ENCODE results near the gene GARIN5B. TPM values are rescaled to one million over a fixed set of nuclear protein-coding genes. Genes with fewer than 3 reads are reported as not detected.
A peak's percentile ranks its signal among the peaks of the same experiment; 100 is the strongest.

GARIN5B gene
- total and polyA plus RNA-seq, 7 donors, result not detected

- H3K36me3 ChIP-seq, result no peaks in the 10 kb centered on the region
- 67 to 83% methylated on average over 14 of the region's 14 CpGs for WGBS, 2 donors
- peak within 1 kb of the TSS in 2 of 4 donors; percentile 27 to 48 for H3K27ac ChIP-seq
- peaks cover 0 to 5% (median 0%) of the 10 kb centered on the region in 3 donors for H3K27me3 ChIP-seq
- no peak for DNase-seq
- peaks cover 0 to 2% (median 0%) of the 10 kb centered on the region in 4 donors for H3K4me1 ChIP-seq
- no peaks in the 10 kb centered on the region for H3K9me3 ChIP-seq
- intact Hi-C loops (cut with DNase I), result no loop called here
- TF ChIP-seq, protein P1, sequence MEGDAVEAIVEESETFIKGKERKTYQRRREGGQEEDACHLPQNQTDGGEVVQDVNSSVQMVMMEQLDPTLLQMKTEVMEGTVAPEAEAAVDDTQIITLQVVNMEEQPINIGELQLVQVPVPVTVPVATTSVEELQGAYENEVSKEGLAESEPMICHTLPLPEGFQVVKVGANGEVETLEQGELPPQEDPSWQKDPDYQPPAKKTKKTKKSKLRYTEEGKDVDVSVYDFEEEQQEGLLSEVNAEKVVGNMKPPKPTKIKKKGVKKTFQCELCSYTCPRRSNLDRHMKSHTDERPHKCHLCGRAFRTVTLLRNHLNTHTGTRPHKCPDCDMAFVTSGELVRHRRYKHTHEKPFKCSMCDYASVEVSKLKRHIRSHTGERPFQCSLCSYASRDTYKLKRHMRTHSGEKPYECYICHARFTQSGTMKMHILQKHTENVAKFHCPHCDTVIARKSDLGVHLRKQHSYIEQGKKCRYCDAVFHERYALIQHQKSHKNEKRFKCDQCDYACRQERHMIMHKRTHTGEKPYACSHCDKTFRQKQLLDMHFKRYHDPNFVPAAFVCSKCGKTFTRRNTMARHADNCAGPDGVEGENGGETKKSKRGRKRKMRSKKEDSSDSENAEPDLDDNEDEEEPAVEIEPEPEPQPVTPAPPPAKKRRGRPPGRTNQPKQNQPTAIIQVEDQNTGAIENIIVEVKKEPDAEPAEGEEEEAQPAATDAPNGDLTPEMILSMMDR (IDR thresholded peaks at IDR 0.05), result no peak
- no peak for TF ChIP-seq EP300 (IDR thresholded peaks at IDR 0.05)
- no peak for TF ChIP-seq POLR2A (IDR thresholded peaks at IDR 0.05)
- TF ChIP-seq POLR2AphosphoS5 (IDR thresholded peaks at IDR 0.05), result peak in 1 of 4 donors; percentile 24
- H3K4me3 ChIP-seq, result peak within 1 kb of the TSS in 1 of 4 donors; percentile 27
These were observed 37.9 kb downstream of the GARIN5B start, which contains the start of gene TMEM150B for GRCh38 chr19:55325172-55325571. TSS of gene TMEM150B (minus strand) at chr19:55325341. CDS start at chr19:55321036, 4,305 bp downstream.

DNA sequence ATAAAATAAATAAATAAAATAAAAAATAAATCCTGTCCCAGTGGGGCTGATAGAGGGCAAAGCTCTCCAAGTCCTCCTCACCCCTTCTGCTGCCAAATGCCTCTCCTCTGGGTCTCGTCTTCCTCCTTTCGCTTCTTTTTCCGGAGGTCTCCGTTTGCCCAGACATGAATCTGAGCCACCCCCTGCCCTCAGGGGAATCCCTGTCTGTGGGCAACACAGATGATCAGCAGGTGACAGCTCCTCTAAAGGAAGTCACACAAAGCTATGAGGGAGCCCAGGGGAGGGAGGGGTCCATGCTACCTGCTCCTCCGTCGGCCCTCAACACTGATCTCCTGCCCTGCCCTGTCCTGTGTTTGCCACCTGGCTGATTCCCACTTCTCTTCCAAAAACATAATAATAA, 38.4 kb downstream of the GARIN5B start:
- peak overlapping the region in 1 of 4 donors; percentile 48 for H3K27ac ChIP-seq
- TF ChIP-seq POLR2AphosphoS5 (IDR thresholded peaks at IDR 0.05) (no peak), POLR2A (IDR thresholded peaks at IDR 0.05) (no peak), EP300 (IDR thresholded peaks at IDR 0.05) (no peak)
- TF ChIP-seq, protein P1 (IDR thresholded peaks at IDR 0.05), result no peak
- H3K36me3 ChIP-seq, result no peaks in the 10 kb centered on the region
- intact Hi-C loops (cut with DNase I), result no loop called here
- peaks cover 0 to 10% (median 4%) of the 10 kb centered on the region in 3 donors for H3K27me3 ChIP-seq
- H3K9me3 ChIP-seq, result no peaks in the 10 kb centered on the region
- H3K4me3 ChIP-seq, result peak overlapping the region in 1 of 4 donors; percentile 27
- peaks cover 0 to 5% (median 0%) of the 10 kb centered on the region in 4 donors for H3K4me1 ChIP-seq
- WGBS, 2 donors, result 67 to 86% methylated on average over 6 of the region's 6 CpGs
- DNase-seq, result no peak

GRCh38 chr19:55322204-55322885, 40.7 kb downstream of the GARIN5B start:
- intact Hi-C loops (cut with DNase I), result no loop called here
- 58 to 65% methylated on average over 12 of the region's 12 CpGs for WGBS, 2 donors

GRCh38 chr19:55321466-55322137, 41.5 kb downstream of the GARIN5B start:
- H3K4me3 ChIP-seq, result no peak overlapping the region
- H3K36me3 ChIP-seq, result no peaks in the 10 kb centered on the region
- H3K9me3 ChIP-seq, result no peaks in the 10 kb centered on the region
- H3K27me3 ChIP-seq, result peaks cover 0 to 11% (median 6%) of the 10 kb centered on the region in 3 donors
- H3K27ac ChIP-seq, result no peak overlapping the region
- no peak for TF ChIP-seq EP300 (IDR thresholded peaks at IDR 0.05)
- TF ChIP-seq POLR2AphosphoS5 (IDR thresholded peaks at IDR 0.05), result no peak
- TF ChIP-seq POLR2A (IDR thresholded peaks at IDR 0.05), result no peak
- TF ChIP-seq, protein P1 (IDR thresholded peaks at IDR 0.05), result no peak
- 55 to 70% methylated on average over 9 of the region's 9 CpGs for WGBS, 2 donors
- no peak for DNase-seq
- intact Hi-C loops (cut with DNase I), result no loop called here
- H3K4me1 ChIP-seq, result peaks cover 0 to 5% (median 0%) of the 10 kb centered on the region in 4 donors

More at GRCh38 chr19:55322204-55322885, 40.7 kb downstream of the GARIN5B start:
- TF ChIP-seq EP300 (IDR thresholded peaks at IDR 0.05), result no peak
- H3K4me1 ChIP-seq, result peaks cover 0 to 5% (median 0%) of the 10 kb centered on the region in 4 donors
- no peak overlapping the region for H3K4me3 ChIP-seq
- DNase-seq, result no peak
- H3K27me3 ChIP-seq, result peaks cover 0 to 11% (median 6%) of the 10 kb centered on the region in 3 donors
- no peaks in the 10 kb centered on the region for H3K36me3 ChIP-seq
- no peak overlapping the region for H3K27ac ChIP-seq
- no peaks in the 10 kb centered on the region for H3K9me3 ChIP-seq

DNA sequence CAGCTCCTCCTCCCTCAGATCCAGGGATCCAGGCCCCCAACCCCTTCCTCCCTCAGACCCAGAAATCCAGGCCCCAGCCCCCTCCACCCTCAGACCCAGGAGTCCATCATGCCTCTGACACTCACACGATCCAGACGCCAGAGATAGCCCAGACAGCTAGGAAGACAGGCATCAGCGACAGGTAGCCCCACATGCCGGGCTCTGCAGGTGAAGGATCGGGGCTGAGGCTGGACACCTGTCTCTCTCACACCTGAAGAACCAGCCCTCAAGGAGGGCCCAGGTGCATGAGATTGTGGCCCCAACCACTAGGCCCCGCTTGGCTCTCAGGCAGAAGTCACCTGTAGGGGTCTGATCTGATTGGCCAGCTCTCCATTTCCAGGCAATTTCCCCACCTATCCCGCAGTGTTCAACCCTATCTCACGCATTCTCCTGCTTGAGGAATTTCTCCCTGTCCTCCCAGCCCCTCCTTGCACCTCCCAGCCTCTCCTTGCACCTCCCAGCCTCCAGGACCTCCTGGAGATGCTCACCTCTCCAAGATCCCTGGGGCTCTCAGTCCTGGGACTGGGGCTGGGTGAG, 42.1 kb downstream of the GARIN5B start:
- 91 to 94% methylated on average over 8 of the region's 8 CpGs for WGBS, 2 donors
- peaks cover 0 to 5% (median 0%) of the 10 kb centered on the region in 4 donors for H3K4me1 ChIP-seq
- H3K9me3 ChIP-seq, result no peaks in the 10 kb centered on the region
- no peaks in the 10 kb centered on the region for H3K36me3 ChIP-seq
- peaks cover 0 to 11% (median 6%) of the 10 kb centered on the region in 3 donors for H3K27me3 ChIP-seq
- no peak for DNase-seq
- intact Hi-C loops (cut with DNase I), result no loop called here
- H3K4me3 ChIP-seq, result no peak overlapping the region
- no peak for TF ChIP-seq POLR2AphosphoS5 (IDR thresholded peaks at IDR 0.05)
- no peak for TF ChIP-seq EP300 (IDR thresholded peaks at IDR 0.05)
- TF ChIP-seq, protein P1 (IDR thresholded peaks at IDR 0.05), result no peak
- no peak for TF ChIP-seq POLR2A (IDR thresholded peaks at IDR 0.05)
- no peak overlapping the region for H3K27ac ChIP-seq
